ENCODE measurements around the gene FAM240B.

Gene FAM240B

GRCh38 chr9:38662763-38663593 is 57.0 kb downstream of the FAM240B start:
- DNase-seq: no peak

GRCh38 chr9:38659538-38659937 is 60.4 kb downstream of the FAM240B start:
- no peak for DNase-seq

GRCh38 chr9:38656896-38657295 is 63.0 kb downstream of the FAM240B start:
- no peak for DNase-seq

- no peak for DNase-seq
These were observed 67.4 kb downstream of the FAM240B start for GRCh38 chr9:38652486-38652885.

- DNase-seq: no peak
These were observed 67.9 kb downstream of the FAM240B start for GRCh38 chr9:38652044-38652443.

- DNase-seq: no peak
These were observed 68.4 kb downstream of the FAM240B start for GRCh38 chr9:38651400-38652042.

- no peak for DNase-seq
These were observed 69.4 kb downstream of the FAM240B start for GRCh38 chr9:38650564-38650963.

- no peak for DNase-seq
These were observed 70.1 kb downstream of the FAM240B start for GRCh38 chr9:38649731-38650363.

GRCh38 chr9:38644601-38645000 is 75.3 kb downstream of the FAM240B start:
- no peak for DNase-seq

Data from NCI-H510A treated with DMSO at 0.1 percent for 48 hours (cell line).